NCI-H774 (cell line): ENCODE results near the gene HNRNPR.
"Not testable (repeated sequence)": the region's sequence is repeated elsewhere in the genome, so short reads cannot be mapped to it uniquely, and the experiment has no call there.

Experiments used
- DNase-seq: peaks from one replicate; lab custom pipeline; 2025; lab: John Stamatoyannopoulos, UW

Gene HNRNPR

GRCh38 chr1:23330846-23331245 lies 13.2 kb downstream of the HNRNPR start:
- no peak for DNase-seq

GRCh38 chr1:23325393-23325792 lies 18.7 kb downstream of the HNRNPR start:
- DNase-seq: no peak

GRCh38 chr1:23322770-23323169 lies 21.3 kb downstream of the HNRNPR start:
- no peak for DNase-seq

- not testable (repeated sequence) for DNase-seq
Measured at GRCh38 chr1:23310280-23310679, 33.8 kb downstream of the HNRNPR start.

GRCh38 chr1:23304140-23304620 lies 39.9 kb downstream of the HNRNPR start:
- no peak for DNase-seq

GRCh38 chr1:23303524-23303923 lies 40.6 kb downstream of the HNRNPR start:
- no peak for DNase-seq

GRCh38 chr1:23296931-23297330 lies 47.2 kb downstream of the HNRNPR start:
- DNase-seq: no peak

GRCh38 chr1:23291706-23292105 lies 52.4 kb downstream of the HNRNPR start:
- no peak for DNase-seq

GRCh38 chr1:23290836-23291565 lies 53.1 kb downstream of the HNRNPR start:
- no peak for DNase-seq

GRCh38 chr1:23288671-23289070 lies 55.4 kb downstream of the HNRNPR start:
- DNase-seq: no peak

GRCh38 chr1:23288201-23288600 lies 55.9 kb downstream of the HNRNPR start:
- DNase-seq: no peak

GRCh38 chr1:23286401-23286800 lies 57.7 kb downstream of the HNRNPR start:
- no peak for DNase-seq

- no peak for DNase-seq
Measured at GRCh38 chr1:23283667-23284602, 60.1 kb downstream of the HNRNPR start.

- DNase-seq: no peak
Measured at GRCh38 chr1:23282957-23283356, 61.1 kb downstream of the HNRNPR start.

- DNase-seq: peak; percentile 3
Measured at GRCh38 chr1:23278717-23279116, 65.4 kb downstream of the HNRNPR start.

GRCh38 chr1:23276531-23276930 lies 67.6 kb downstream of the HNRNPR start:
- no peak for DNase-seq

GRCh38 chr1:23274134-23274505 lies 70.0 kb downstream of the HNRNPR start:
- no peak for DNase-seq

- DNase-seq: no peak
Measured at GRCh38 chr1:23273450-23274133, 70.5 kb downstream of the HNRNPR start.

GRCh38 chr1:23263380-23263887 lies 80.7 kb downstream of the HNRNPR start:
- no peak for DNase-seq

- not testable (repeated sequence) for DNase-seq
Measured at GRCh38 chr1:23258082-23258481, 86.0 kb downstream of the HNRNPR start.

GRCh38 chr1:23257371-23257770 lies 86.7 kb downstream of the HNRNPR start:
- DNase-seq: not testable (repeated sequence)
